BLaER1 treated with 17β-estradiol and CSF1 and Interleukin-3, amounts not matched to agents 10 nM and 100 nM (cell line): ENCODE data around the gene FLCN.
"Not testable (repeated sequence)": the region's sequence is repeated elsewhere in the genome, so short reads cannot be mapped to it uniquely, and the experiment has no call there.

Experiments
- H3K27ac ChIP-seq, 11 experiments: shearing (Covaris generic); formaldehyde crosslinking; 2 replicates each; pipeline ENCODE4 v1.8.1; 2022
- H3K27me3 ChIP-seq, 11 experiments: shearing (Covaris generic); formaldehyde crosslinking; 2 replicates each; pipeline ENCODE4 v1.8.1; 2022
- H3K36me3 ChIP-seq, 11 experiments: shearing (Covaris generic); formaldehyde crosslinking; 2 replicates each; pipeline ENCODE4 v1.8.1; 2022
- H3K4me1 ChIP-seq, 10 experiments: shearing (Covaris generic); formaldehyde crosslinking; 2 replicates each; pipeline ENCODE4 v1.8.1; 2022
- H3K4me2 ChIP-seq, 11 experiments: shearing (Covaris generic); formaldehyde crosslinking; 2 replicates each; pipeline ENCODE4 v1.8.1; 2022
- H3K4me3 ChIP-seq, 10 experiments: shearing (Covaris generic); formaldehyde crosslinking; 2 replicates each; pipeline ENCODE4 v1.8.1; 2022
- H3K9ac ChIP-seq, 11 experiments: shearing (Covaris generic); formaldehyde crosslinking; 2 replicates each; pipeline ENCODE4 v1.8.1; 2022
- H3K9me3 ChIP-seq, 11 experiments: shearing (Covaris generic); formaldehyde crosslinking; replicated peaks in 1 of 11; 2 replicates each; pipeline ENCODE4 v1.8.1; 2022
- H4K20me1 ChIP-seq, 11 experiments: shearing (Covaris generic); formaldehyde crosslinking; 2 replicates each; pipeline ENCODE4 v1.8.1; 2022
- Cebpa-rat ChIP-seq, 11 experiments: shearing (Covaris generic); IDR thresholded peaks; 2 replicates each; pipeline ENCODE4 v1.8.1; 2022

FLCN gene

GRCh38 chr17:17201271-17201670 lies 35.7 kb downstream of the FLCN start:
- H3K36me3 ChIP-seq, result peaks cover 21 to 57% (median 29%) of the 10 kb centered on the region in 11 experiments
- no peak overlapping the region for H3K4me3 ChIP-seq
- peak overlapping the region in 8 of 11 experiments; percentile 70 to 99 (median 98); a peak in 15 of 22 replicates for H3K4me2 ChIP-seq
- peaks cover 11 to 64% (median 30%) of the 10 kb centered on the region in 11 experiments; a peak in 16 of 22 replicates for H4K20me1 ChIP-seq
- no peak for TF ChIP-seq Cebpa-rat (IDR thresholded peaks at IDR 0.05)
- peak overlapping the region in 4 of 11 experiments; percentile 53 to 70 (median 64); a peak in 4 of 22 replicates for H3K9ac ChIP-seq
- peaks cover 47 to 87% (median 83%) of the 10 kb centered on the region in 10 experiments for H3K4me1 ChIP-seq
- H3K27ac ChIP-seq, result 0 out of 22 replicates have a peak overlapping the region, but pooled peaks of 1 of the 11 experiments have one; percentile 69
- peaks cover 0 to 3% (median 0%) of the 10 kb centered on the region in 11 experiments; a peak in 1 of 22 replicates for H3K27me3 ChIP-seq
- 0 out of 22 replicates have a peak, but pooled peaks cover 0 to 1% (median 0%) of the 10 kb centered on the region in 11 experiments for H3K9me3 ChIP-seq

DNA sequence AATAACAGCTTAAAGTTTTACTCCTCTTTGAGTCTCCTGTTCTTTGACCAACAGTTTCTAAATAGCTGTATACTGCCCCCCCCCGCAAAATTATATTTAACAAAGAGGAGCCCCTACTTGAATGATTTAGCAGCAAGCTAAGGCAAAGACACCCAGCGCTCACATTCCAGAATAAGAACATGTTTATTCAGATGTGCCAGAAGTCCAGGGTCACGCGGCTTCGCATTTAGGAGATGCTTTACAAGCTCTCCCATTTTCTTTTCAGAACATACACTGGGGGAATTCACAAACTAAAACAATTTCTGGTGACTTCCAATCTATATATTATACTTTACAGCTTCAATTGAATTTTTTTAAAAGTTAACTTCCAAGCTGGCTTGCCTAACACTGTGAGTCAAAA lies 36.1 kb downstream of the FLCN start:
- Histone ChIP-seq H3K4me1 (peaks cover 44 to 86% (median 80%) of the 10 kb centered on the region in 10 experiments), H3K36me3 (peaks cover 21 to 57% (median 29%) of the 10 kb centered on the region in 11 experiments), H3K27ac (peak overlapping the region in 7 of 11 experiments; percentile 26 to 69 (median 59); a peak in 9 of 22 replicates), H3K9me3 (no peaks in the 10 kb centered on the region), H4K20me1 (peaks cover 11 to 64% (median 30%) of the 10 kb centered on the region in 11 experiments; a peak in 16 of 22 replicates), H3K9ac (peak overlapping the region in 8 of 11 experiments; percentile 26 to 70 (median 49); a peak in 11 of 22 replicates), H3K4me3 (no peak overlapping the region), H3K27me3 (peaks cover 0 to 3% (median 0%) of the 10 kb centered on the region in 11 experiments; a peak in 1 of 22 replicates), H3K4me2 (peak overlapping the region in 10 of 11 experiments; percentile 38 to 99 (median 93); a peak in 19 of 22 replicates)
- TF ChIP-seq Cebpa-rat (IDR thresholded peaks at IDR 0.05), result no peak

DNA sequence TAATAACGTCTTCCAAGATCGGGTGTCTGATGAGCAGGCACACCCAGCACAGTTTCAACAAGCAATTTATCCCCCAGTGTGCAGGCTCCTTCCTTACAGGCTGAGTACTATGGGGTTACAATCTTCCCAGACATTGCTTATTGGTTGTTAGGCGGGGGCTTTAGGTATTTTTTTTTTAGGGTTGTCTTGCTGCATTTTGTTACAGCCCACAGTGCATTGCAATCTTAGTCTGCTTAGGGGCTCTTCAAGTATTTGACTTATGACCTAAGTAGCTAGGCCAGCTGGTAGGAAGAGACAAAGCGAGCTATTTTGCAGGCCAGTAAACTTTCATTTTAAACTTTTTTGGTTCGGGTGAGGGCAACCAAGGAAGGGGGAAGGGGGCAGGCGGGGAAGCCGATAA lies 36.7 kb downstream of the FLCN start:
- Histone ChIP-seq H3K9me3 (no peaks in the 10 kb centered on the region), H3K4me2 (peak overlapping the region; percentile 21 to 99 (median 88)), H4K20me1 (peaks cover 11 to 64% (median 30%) of the 10 kb centered on the region in 11 experiments; a peak in 16 of 22 replicates), H3K9ac (peak overlapping the region in 9 of 11 experiments; percentile 21 to 70 (median 45); a peak in 15 of 22 replicates), H3K27ac (peak overlapping the region in 8 of 11 experiments; percentile 22 to 69 (median 52); a peak in 12 of 22 replicates), H3K4me3 (peak overlapping the region in 2 of 10 experiments; percentile 21 to 35; a peak in 2 of 20 replicates), H3K4me1 (peaks cover 39 to 86% (median 76%) of the 10 kb centered on the region in 10 experiments), H3K36me3 (peaks cover 21 to 57% (median 29%) of the 10 kb centered on the region in 11 experiments), H3K27me3 (peaks cover 0 to 3% (median 0%) of the 10 kb centered on the region in 11 experiments; a peak in 1 of 22 replicates)
- TF ChIP-seq Cebpa-rat (IDR thresholded peaks at IDR 0.05), result no peak

DNA sequence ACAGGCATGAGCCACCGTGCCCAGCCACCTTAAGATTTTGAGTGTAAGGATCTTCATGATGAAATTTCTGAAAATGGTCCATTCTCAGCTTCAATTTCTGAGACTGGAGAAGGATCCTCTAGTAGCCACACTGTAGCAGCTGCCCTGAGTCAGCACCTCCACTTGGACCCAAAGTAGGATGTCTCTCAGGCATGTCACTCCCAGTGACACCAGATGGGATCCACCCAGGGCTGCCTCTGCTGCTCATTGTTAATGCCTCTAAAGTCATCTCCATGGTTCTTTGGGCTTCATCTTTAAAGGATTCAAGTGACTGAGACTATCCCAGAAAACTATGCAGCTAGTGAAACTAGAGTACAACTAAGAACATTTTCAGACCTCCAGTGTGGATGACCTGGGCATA lies 38.7 kb downstream of the FLCN start:
- Histone ChIP-seq H4K20me1 (peaks cover 3 to 48% (median 23%) of the 10 kb centered on the region in 11 experiments; a peak in 16 of 22 replicates), H3K4me1 (peaks cover 19 to 76% (median 64%) of the 10 kb centered on the region in 10 experiments)

GRCh38 chr17:17196776-17197175 lies 40.2 kb downstream of the FLCN start:
- Histone ChIP-seq H3K36me3 (peaks cover 8 to 34% (median 13%) of the 10 kb centered on the region in 11 experiments; a peak in 21 of 22 replicates), H3K9me3 (no peaks in the 10 kb centered on the region), H3K27ac (no peak overlapping the region), H3K4me2 (no peak overlapping the region), H3K9ac (no peak overlapping the region), H3K27me3 (peaks cover 0 to 3% (median 0%) of the 10 kb centered on the region in 11 experiments; a peak in 1 of 22 replicates), H3K4me1 (peaks cover 26 to 76% (median 62%) of the 10 kb centered on the region in 10 experiments), H4K20me1 (peaks cover 0 to 33% (median 8%) of the 10 kb centered on the region in 11 experiments; a peak in 12 of 22 replicates), H3K4me3 (no peak overlapping the region)
- TF ChIP-seq Cebpa-rat (IDR thresholded peaks at IDR 0.05), result no peak

More for the DNA sequence above, 38.7 kb downstream of the FLCN start:
- Histone ChIP-seq H3K27ac (peak overlapping the region in 1 of 11 experiments; percentile 37; a peak in 2 of 22 replicates), H3K4me2 (peak overlapping the region in 4 of 11 experiments; percentile 88 to 99 (median 98); a peak in 6 of 22 replicates), H3K9ac (no peak overlapping the region), H3K9me3 (no peaks in the 10 kb centered on the region), H3K27me3 (peaks cover 0 to 3% (median 0%) of the 10 kb centered on the region in 11 experiments; a peak in 1 of 22 replicates), H3K4me3 (no peak overlapping the region), H3K36me3 (peaks cover 21 to 49% (median 28%) of the 10 kb centered on the region in 11 experiments)
- TF ChIP-seq Cebpa-rat (IDR thresholded peaks at IDR 0.05), result no peak

DNA sequence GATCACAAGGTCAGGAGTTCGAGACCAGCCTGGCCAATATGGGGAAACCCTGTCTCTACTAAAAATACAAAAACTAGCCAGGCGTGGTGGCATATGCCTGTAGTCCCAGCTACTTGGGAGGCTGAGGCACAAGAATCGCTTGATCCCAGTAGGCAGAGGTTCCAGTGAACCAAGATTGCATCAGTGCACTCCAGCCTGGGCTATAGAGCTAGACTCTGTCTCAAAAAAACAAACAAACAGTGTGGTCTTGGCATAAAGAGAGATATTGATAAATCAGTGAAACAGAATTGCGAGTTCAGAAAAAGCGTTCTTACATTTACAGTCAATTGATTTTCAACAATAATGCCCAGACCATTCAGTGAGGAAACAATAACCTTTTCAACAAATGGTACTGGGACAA lies 41.5 kb downstream of the FLCN start:
- Histone ChIP-seq H3K4me1 (peaks cover 32 to 75% (median 62%) of the 10 kb centered on the region in 10 experiments), H3K4me2 (peak overlapping the region in 3 of 11 experiments; percentile 27 to 41 (median 29); a peak in 4 of 22 replicates), H3K36me3 (peaks cover 0 to 22% (median 3%) of the 10 kb centered on the region in 11 experiments; a peak in 6 of 22 replicates), H4K20me1 (peaks cover 0 to 20% (median 7%) of the 10 kb centered on the region in 11 experiments; a peak in 10 of 22 replicates)
- not testable (repeated sequence) for H3K9me3 ChIP-seq, H3K9ac ChIP-seq, H3K27me3 ChIP-seq, H3K27ac ChIP-seq, H3K4me3 ChIP-seq

DNA sequence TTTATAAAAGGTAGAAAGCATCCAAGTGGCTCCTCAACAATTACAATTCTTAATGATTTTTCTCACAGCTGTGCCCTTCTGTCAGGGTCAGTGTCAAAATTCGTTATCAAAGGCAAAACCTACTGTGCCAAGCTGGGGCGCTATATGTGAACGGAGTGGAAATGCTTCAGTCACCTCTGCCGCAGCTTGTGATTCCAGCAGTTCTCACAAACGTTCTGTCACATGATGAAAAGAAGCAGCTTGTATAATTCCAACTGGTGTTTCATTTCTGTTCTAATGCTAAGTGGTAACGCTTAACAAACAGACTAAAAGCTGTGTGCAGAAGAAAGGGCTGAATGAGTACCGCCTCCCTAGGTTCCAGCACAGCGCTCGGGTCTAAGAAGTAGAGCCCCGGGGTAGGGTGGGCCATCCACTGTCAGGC lies 45.0 kb downstream of the FLCN start:
- Histone ChIP-seq H3K9me3 (no peaks in the 10 kb centered on the region), H3K9ac (peak overlapping the region in 3 of 11 experiments; percentile 14 to 52 (median 41); a peak in 1 of 22 replicates), H3K27ac (peak overlapping the region in 8 of 11 experiments; percentile 21 to 89 (median 31); a peak in 8 of 22 replicates), H3K27me3 (no peaks in the 10 kb centered on the region), H3K36me3 (peaks cover 8 to 38% (median 26%) of the 10 kb centered on the region in 11 experiments; a peak in 18 of 22 replicates), H3K4me3 (no peak overlapping the region), H4K20me1 (peaks cover 0 to 6% (median 0%) of the 10 kb centered on the region in 11 experiments; a peak in 1 of 22 replicates), H3K4me2 (peak overlapping the region; percentile 50 to 98 (median 65)), H3K4me1 (peaks cover 46 to 79% (median 70%) of the 10 kb centered on the region in 10 experiments)
- TF ChIP-seq Cebpa-rat (IDR thresholded peaks at IDR 0.05), result no peak

DNA sequence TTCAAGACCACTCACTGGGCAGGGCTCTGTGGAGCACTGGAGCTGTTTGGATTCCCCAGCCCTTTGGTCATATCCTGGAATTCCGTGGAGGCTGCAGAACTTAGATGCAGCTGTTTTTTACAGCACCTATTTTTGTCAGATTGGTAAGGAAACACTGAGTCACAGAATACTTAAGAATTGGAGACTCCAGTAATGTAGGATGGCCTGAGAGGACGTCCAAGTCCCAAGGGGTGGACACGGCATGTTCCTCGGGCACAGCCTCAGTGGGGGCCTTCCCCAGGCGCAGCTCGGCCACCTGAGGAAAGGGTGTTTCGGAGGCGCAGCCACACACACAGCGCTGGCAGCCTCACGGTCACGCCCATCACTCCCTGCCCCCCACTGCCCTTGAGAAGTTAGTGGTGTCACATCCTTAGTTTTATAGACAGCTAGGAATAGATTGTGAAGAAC lies 45.6 kb downstream of the FLCN start:
- no peak for TF ChIP-seq Cebpa-rat (IDR thresholded peaks at IDR 0.05)
- Histone ChIP-seq H3K36me3 (peaks cover 8 to 42% (median 26%) of the 10 kb centered on the region in 11 experiments; a peak in 19 of 22 replicates), H3K4me1 (peaks cover 51 to 85% (median 76%) of the 10 kb centered on the region in 10 experiments), H3K4me2 (peak overlapping the region; percentile 50 to 98 (median 65)), H4K20me1 (peaks cover 0 to 6% (median 0%) of the 10 kb centered on the region in 11 experiments; a peak in 2 of 22 replicates), H3K27ac (peak overlapping the region in 7 of 11 experiments; percentile 15 to 89 (median 32); a peak in 9 of 22 replicates), H3K27me3 (no peaks in the 10 kb centered on the region), H3K9ac (peak overlapping the region in 3 of 11 experiments; percentile 11 to 21 (median 14); a peak in 3 of 22 replicates), H3K4me3 (no peak overlapping the region), H3K9me3 (no peaks in the 10 kb centered on the region)
